HG03469 (cell line): Measurements from ENCODE around the gene TOP3B.

ENCODE experiments used
- ATAC-seq: cut with Tn5 transposase; IDR thresholded peaks from one replicate; pipeline ENCODE4 v1.9.1; 2021; ENCODE audit warnings: mild to moderate bottlenecking, moderate library complexity, moderate number of reproducible peaks; ENCODE audit not compliant: unreplicated experiment

The TOP3B gene

DNA sequence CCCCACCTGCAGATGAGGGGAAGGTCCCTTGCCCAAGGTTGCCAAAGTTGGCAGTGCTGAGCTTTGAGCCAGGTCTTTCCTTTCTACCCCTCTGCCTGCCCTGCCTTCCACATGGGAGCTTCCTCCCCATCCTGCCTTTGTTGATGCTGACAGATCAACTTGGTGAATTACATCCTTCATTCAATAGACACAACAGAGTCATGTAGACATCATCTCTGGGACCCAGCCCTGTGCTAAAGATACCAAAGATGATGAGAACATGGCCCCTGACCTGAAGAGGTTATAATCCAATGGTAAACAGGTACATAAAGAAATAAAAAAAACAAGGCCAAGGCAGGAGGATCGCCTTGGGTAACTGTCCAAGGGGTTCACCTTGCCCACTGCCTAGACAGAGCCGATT is 72.7 kb downstream of the TOP3B start:
- ATAC-seq = no peak

DNA sequence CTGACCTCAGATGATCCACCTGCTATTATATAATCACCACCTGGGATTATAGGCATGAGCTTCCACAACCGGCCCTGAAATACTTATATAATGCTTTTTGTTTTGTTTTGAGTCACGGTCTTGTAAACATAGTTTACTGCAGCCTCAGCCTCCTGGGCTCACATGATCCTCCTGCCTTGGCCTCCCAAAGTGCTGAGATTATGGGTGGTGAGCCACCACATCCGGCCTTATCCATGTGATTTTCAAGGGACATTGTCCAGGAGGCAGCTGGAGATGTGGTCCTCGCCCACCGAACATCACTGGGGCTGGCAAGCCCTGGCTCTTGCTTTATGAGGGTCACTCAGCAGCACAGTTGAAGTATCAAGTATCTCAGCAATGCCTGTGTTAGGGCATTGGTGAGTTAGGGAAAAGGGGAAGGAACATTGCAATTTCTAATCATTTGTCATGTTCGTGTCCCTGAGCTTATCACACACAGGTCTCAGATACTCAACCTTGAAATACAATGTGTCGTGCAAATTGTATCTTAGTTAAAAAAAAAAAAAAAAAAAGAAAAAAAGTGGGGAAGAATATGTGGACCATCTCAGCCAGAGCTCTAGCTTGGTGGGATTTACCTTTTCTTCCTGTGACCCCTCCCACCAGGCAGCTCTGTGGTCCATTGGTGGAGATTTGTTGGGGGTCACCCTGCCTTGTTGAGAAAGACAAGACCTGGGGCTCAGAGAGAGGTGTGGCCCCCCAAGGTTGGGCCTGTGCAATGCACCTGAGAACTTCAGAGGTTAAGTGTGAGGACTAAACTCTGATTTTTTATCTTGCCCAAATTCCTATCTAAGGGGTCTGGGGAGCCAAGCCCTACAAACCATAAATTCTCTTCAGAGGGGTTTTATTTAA is 74.7 kb downstream of the TOP3B start:
- ATAC-seq = no peak
